SK-N-SH treated with all-trans-retinoic acid at 6 μM for 48 hours (cell line): Measurements from ENCODE around the gene PPARGC1A.

ENCODE experiments used
- ATAC-seq: fragments of 200-7000 bp; cut with Tn5 transposase; 3 replicates; pipeline ENCODE4 v1.9.1; 2020; ENCODE audit warnings: mild to moderate bottlenecking, moderate library complexity
- ARNTL ChIP-seq: fragments of 450-650 bp; formaldehyde crosslinking; IDR thresholded peaks from 2 replicates; pipeline ENCODE4 v1.5.0; 2020; ENCODE audit warnings: low read depth, mild to moderate bottlenecking, moderate library complexity, borderline replicate concordance
- BACH2 ChIP-seq: fragments of 250-450 bp; sonication (Bioruptor Pico); IDR thresholded peaks from 2 replicates; pipeline ENCODE4 v1.9.0; 2021; ENCODE audit warnings: mild to moderate bottlenecking, borderline replicate concordance
- CSDC2 ChIP-seq: fragments of 250-450 bp; sonication (Bioruptor Pico); IDR thresholded peaks from 2 replicates; pipeline ENCODE4 v1.5.0; 2020; ENCODE audit warnings: mild to moderate bottlenecking, moderate library complexity
- ESRRG ChIP-seq: fragments of 250-450 bp; sonication (Bioruptor Pico); IDR thresholded peaks from 2 replicates; pipeline ENCODE4 v1.6.1; 2021; ENCODE audit warnings: mild to moderate bottlenecking
- GLIS3 ChIP-seq: fragments of 250-450 bp; sonication (Bioruptor Pico); IDR thresholded peaks from 2 replicates; pipeline ENCODE4 v1.5.0; 2020; ENCODE audit warnings: mild to moderate bottlenecking, moderate library complexity
- ISL1 ChIP-seq: fragments of 250-450 bp; sonication (Bioruptor Pico); IDR thresholded peaks from 2 replicates; pipeline ENCODE4 v2.1.2; 2022; ENCODE audit warnings: mild to moderate bottlenecking, moderate library complexity
- OSR1 ChIP-seq: fragments of 250-450 bp; sonication (Bioruptor Pico); IDR thresholded peaks from 2 replicates; pipeline ENCODE4 v1.8.0; 2022; ENCODE audit warnings: moderate library complexity, mild to moderate bottlenecking, inconsistent platforms
- PPARA ChIP-seq: fragments of 250-450 bp; sonication (Bioruptor Pico); IDR thresholded peaks from 2 replicates; pipeline ENCODE4 v1.5.0; 2020; ENCODE audit warnings: mild to moderate bottlenecking, borderline replicate concordance
- RARB ChIP-seq: fragments of 250-450 bp; sonication (Bioruptor Pico); IDR thresholded peaks from 2 replicates; pipeline ENCODE4 v1.8.0; 2021; ENCODE audit warnings: mild to moderate bottlenecking, moderate library complexity
- TCF4 ChIP-seq: fragments of 250-450 bp; sonication (Bioruptor Pico); IDR thresholded peaks from 2 replicates; pipeline ENCODE4 v1.8.0; 2021; ENCODE audit warnings: mild to moderate bottlenecking, moderate library complexity, borderline replicate concordance
- TOX ChIP-seq: fragments of 250-450 bp; sonication (Bioruptor Pico); IDR thresholded peaks from 2 replicates; pipeline ENCODE4 v1.8.0; 2021; ENCODE audit warnings: mild to moderate bottlenecking, moderate library complexity, borderline replicate concordance
- ZC3H10 ChIP-seq: fragments of 250-450 bp; sonication (Bioruptor Pico); IDR thresholded peaks from 2 replicates; pipeline ENCODE4 v1.5.1; 2021; ENCODE audit warnings: mild to moderate bottlenecking, moderate library complexity
- ZFP3 ChIP-seq: fragments of 250-450 bp; sonication (Bioruptor Pico); IDR thresholded peaks from 2 replicates; pipeline ENCODE4 v1.5.0; 2020; ENCODE audit warnings: mild to moderate bottlenecking, moderate library complexity
- ZFP30 ChIP-seq: fragments of 450-650 bp; formaldehyde crosslinking; IDR thresholded peaks from 2 replicates; pipeline ENCODE4 v1.5.0; 2022; ENCODE audit warnings: mild to moderate bottlenecking, moderate library complexity
- ZNF565 ChIP-seq: fragments of 450-650 bp; formaldehyde crosslinking; conservative IDR thresholded peaks from 2 replicates; pipeline ENCODE4 v1.5.0; 2020; ENCODE audit warnings: low read depth, mild to moderate bottlenecking, moderate library complexity
- ZNF70 ChIP-seq: fragments of 450-650 bp; formaldehyde crosslinking; IDR thresholded peaks from 2 replicates; pipeline ENCODE4 v1.5.0; 2020; ENCODE audit warnings: mild to moderate bottlenecking, moderate library complexity
- ZNF8 ChIP-seq: fragments of 450-650 bp; formaldehyde crosslinking; IDR thresholded peaks from 2 replicates; pipeline ENCODE4 v1.5.0; 2020; ENCODE audit warnings: mild to moderate bottlenecking, moderate library complexity
- TF ChIP-seq, protein P1 (sequence below): fragments of 250-450 bp; sonication (Bioruptor Pico); IDR thresholded peaks from 2 replicates; pipeline ENCODE4 v1.5.0; 2020; ENCODE audit warnings: mild to moderate bottlenecking, moderate library complexity
- TF ChIP-seq, protein P2 (sequence below): fragments of 250-450 bp; sonication (Bioruptor Pico); IDR thresholded peaks from 2 replicates; pipeline ENCODE4 v1.5.1; 2021; ENCODE audit warnings: mild to moderate bottlenecking, moderate library complexity
- TF ChIP-seq, protein P3 (sequence below): fragments of 250-450 bp; sonication (Bioruptor Pico); IDR thresholded peaks from 2 replicates; pipeline ENCODE4 v1.5.1; 2020; ENCODE audit warnings: low read depth, mild to moderate bottlenecking, moderate library complexity
- TF ChIP-seq, protein P4 (sequence below): fragments of 250-450 bp; sonication (Bioruptor Pico); IDR thresholded peaks from 2 replicates; pipeline ENCODE4 v1.8.0; 2020; ENCODE audit warnings: mild to moderate bottlenecking, moderate library complexity, borderline replicate concordance

Gene PPARGC1A

DNA sequence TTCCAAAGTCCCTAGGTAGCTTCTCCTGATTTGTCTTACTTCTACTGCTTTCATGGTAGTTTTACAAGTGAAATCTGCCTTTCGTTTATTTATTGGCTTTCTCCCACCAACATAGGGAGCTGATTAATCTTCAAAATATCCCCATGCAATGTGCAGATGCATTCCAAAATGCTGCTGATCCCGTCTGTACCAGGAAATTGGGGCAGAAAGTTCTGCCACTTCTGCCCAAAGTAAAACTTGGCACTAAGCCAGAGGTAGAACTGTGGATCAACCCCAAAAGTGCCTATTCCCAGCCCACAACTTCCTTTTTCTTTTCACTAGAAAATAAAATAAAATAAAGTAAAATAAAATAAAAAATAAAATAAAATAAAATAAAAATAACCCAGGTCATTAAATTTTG, 47.3 kb upstream of the PPARGC1A start:
- TF ChIP-seq ZFP3 = no peak
- no peak for TF ChIP-seq ARNTL (CRISPR knock-in tag)
- no peak for TF ChIP-seq ZC3H10 (CRISPR knock-in tag)
- TF ChIP-seq ESRRG (CRISPR knock-in tag) = no peak
- TF ChIP-seq ISL1 (CRISPR knock-in tag) = no peak
- TF ChIP-seq, protein P1, sequence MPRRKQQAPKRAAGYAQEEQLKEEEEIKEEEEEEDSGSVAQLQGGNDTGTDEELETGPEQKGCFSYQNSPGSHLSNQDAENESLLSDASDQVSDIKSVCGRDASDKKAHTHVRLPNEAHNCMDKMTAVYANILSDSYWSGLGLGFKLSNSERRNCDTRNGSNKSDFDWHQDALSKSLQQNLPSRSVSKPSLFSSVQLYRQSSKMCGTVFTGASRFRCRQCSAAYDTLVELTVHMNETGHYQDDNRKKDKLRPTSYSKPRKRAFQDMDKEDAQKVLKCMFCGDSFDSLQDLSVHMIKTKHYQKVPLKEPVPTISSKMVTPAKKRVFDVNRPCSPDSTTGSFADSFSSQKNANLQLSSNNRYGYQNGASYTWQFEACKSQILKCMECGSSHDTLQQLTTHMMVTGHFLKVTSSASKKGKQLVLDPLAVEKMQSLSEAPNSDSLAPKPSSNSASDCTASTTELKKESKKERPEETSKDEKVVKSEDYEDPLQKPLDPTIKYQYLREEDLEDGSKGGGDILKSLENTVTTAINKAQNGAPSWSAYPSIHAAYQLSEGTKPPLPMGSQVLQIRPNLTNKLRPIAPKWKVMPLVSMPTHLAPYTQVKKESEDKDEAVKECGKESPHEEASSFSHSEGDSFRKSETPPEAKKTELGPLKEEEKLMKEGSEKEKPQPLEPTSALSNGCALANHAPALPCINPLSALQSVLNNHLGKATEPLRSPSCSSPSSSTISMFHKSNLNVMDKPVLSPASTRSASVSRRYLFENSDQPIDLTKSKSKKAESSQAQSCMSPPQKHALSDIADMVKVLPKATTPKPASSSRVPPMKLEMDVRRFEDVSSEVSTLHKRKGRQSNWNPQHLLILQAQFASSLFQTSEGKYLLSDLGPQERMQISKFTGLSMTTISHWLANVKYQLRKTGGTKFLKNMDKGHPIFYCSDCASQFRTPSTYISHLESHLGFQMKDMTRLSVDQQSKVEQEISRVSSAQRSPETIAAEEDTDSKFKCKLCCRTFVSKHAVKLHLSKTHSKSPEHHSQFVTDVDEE (CRISPR knock-in tag) = no peak
- TF ChIP-seq, protein P2, sequence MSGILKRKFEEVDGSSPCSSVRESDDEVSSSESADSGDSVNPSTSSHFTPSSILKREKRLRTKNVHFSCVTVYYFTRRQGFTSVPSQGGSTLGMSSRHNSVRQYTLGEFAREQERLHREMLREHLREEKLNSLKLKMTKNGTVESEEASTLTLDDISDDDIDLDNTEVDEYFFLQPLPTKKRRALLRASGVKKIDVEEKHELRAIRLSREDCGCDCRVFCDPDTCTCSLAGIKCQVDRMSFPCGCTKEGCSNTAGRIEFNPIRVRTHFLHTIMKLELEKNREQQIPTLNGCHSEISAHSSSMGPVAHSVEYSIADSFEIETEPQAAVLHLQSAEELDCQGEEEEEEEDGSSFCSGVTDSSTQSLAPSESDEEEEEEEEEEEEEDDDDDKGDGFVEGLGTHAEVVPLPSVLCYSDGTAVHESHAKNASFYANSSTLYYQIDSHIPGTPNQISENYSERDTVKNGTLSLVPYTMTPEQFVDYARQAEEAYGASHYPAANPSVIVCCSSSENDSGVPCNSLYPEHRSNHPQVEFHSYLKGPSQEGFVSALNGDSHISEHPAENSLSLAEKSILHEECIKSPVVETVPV = no peak
- TF ChIP-seq PPARA (CRISPR knock-in tag) = no peak
- no peak for TF ChIP-seq TOX (CRISPR knock-in tag)
- no peak for TF ChIP-seq ZNF565
- ATAC-seq = no peak

DNA sequence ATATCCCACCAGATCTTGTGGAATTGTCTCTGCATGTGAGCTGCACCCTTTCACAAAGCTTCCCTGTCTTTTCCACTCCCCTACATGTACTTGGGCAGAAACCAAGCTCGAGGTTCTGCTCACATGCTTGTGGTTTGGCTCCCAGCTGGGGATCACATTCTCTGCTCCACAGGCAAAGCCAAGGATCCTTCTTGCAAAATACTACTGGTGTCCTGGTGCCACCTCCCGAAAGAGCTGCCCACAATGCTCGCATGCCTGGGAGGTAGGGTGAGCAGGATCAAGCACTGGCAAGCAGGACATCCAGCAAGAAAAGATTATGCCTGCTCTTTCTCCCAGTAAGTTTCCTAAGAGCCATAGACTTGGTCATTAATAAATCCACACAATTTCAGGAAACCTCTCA, 45.1 kb upstream of the PPARGC1A start:
- ATAC-seq = no peak
- TF ChIP-seq ZFP3 (no peak), ESRRG (CRISPR knock-in tag) (no peak), OSR1 (CRISPR knock-in tag) (no peak), TOX (CRISPR knock-in tag) (no peak), ZC3H10 (CRISPR knock-in tag) (no peak), ZNF565 (no peak), TCF4 (CRISPR knock-in tag) (no peak), GLIS3 (CRISPR knock-in tag) (no peak), ISL1 (CRISPR knock-in tag) (no peak), ZNF8 (CRISPR knock-in tag) (no peak)
- TF ChIP-seq, protein P2 = no peak
- TF ChIP-seq, all 23 proteins: peak for 0

DNA sequence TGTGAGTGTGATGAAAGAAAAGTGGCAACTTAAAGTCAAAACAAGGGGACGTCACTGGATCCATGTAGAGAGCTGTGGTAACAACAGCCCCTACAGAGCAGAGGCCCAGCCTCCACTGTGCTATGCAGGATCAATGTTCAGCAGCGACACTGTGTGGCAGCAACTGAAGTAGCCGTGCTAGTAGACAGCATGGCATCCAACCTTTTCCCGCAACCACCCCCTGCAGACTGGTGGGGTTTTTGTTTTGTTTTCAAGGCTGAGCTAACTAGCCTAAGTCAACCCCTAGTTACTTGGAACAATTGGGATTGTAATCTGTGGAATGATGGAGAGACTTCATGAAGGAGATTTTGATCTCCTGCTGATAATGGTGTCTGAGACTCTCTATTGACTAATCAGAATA, 44.4 kb upstream of the PPARGC1A start:
- no peak for ATAC-seq
- TF ChIP-seq, protein P2 = no peak
- TF ChIP-seq ZFP30 (CRISPR knock-in tag) = no peak
- TF ChIP-seq, protein P3, sequence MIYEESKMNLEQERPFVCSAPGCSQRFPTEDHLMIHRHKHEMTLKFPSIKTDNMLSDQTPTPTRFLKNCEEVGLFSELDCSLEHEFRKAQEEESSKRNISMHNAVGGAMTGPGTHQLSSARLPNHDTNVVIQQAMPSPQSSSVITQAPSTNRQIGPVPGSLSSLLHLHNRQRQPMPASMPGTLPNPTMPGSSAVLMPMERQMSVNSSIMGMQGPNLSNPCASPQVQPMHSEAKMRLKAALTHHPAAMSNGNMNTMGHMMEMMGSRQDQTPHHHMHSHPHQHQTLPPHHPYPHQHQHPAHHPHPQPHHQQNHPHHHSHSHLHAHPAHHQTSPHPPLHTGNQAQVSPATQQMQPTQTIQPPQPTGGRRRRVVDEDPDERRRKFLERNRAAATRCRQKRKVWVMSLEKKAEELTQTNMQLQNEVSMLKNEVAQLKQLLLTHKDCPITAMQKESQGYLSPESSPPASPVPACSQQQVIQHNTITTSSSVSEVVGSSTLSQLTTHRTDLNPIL = no peak
- TF ChIP-seq OSR1 (CRISPR knock-in tag) = no peak
- no peak for TF ChIP-seq ZC3H10 (CRISPR knock-in tag)
- no peak for TF ChIP-seq GLIS3 (CRISPR knock-in tag)
- TF ChIP-seq ZNF70 (CRISPR knock-in tag) = no peak
- TF ChIP-seq ARNTL (CRISPR knock-in tag) = no peak
- no peak for TF ChIP-seq RARB (CRISPR knock-in tag)
- no peak for TF ChIP-seq ZFP3
- no peak for TF ChIP-seq CSDC2 (CRISPR knock-in tag)
- TF ChIP-seq ZNF565 = no peak
- TF ChIP-seq BACH2 (CRISPR knock-in tag) = no peak
- no peak for TF ChIP-seq TCF4 (CRISPR knock-in tag)
- TF ChIP-seq, protein P4, sequence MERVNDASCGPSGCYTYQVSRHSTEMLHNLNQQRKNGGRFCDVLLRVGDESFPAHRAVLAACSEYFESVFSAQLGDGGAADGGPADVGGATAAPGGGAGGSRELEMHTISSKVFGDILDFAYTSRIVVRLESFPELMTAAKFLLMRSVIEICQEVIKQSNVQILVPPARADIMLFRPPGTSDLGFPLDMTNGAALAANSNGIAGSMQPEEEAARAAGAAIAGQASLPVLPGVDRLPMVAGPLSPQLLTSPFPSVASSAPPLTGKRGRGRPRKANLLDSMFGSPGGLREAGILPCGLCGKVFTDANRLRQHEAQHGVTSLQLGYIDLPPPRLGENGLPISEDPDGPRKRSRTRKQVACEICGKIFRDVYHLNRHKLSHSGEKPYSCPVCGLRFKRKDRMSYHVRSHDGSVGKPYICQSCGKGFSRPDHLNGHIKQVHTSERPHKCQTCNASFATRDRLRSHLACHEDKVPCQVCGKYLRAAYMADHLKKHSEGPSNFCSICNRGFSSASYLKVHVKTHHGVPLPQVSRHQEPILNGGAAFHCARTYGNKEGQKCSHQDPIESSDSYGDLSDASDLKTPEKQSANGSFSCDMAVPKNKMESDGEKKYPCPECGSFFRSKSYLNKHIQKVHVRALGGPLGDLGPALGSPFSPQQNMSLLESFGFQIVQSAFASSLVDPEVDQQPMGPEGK (CRISPR knock-in tag) = no peak
- no peak for TF ChIP-seq ESRRG (CRISPR knock-in tag)
- TF ChIP-seq ISL1 (CRISPR knock-in tag) = no peak
- TF ChIP-seq TOX (CRISPR knock-in tag) = no peak
- no peak for TF ChIP-seq ZNF8 (CRISPR knock-in tag)
